ENCODE measurements around the gene CLBA1.
"Not testable (repeated sequence)": the region's sequence is repeated elsewhere in the genome, so short reads cannot be mapped to it uniquely, and the experiment has no call there.

Gene CLBA1

DNA sequence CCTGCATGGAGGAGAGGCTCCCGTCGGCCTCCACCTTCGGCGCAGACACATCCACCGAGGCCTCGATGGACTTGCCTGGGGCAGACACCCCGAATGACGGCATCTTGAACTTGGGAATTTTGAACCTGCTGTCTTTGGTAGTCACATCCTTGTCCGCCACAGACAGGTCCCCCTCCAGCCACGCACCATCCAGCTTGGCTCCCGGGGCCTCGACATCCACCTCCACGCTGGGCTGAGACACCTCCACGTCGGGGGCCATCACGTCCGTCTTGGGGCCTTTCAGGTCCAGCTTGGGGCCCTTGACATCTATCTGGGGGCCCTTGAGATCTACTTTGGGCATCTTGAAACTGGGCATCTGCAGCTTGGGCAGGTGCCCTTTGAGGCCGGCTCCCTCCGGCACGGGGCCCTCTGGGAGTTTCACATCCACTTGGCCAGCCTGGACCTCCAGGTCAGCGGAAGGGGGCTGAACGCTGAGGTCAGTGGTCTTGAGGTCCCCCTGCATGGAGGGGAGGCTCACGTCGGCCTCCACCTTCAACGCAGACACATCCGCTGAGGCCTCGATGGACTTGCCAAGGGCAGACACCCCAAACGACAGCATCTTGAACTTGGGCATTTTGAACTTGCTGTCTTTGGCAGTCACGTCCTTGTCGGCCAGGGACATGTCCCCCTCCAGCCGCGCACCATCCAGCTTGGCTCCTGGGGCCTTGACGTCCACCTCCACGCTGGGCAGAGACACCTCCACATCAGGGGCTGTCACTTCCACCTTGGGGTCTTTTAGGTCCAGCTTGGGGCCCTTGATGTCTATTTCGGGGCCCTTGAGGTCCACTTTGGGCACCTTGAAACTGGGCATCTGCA lies 37.5 kb upstream of the CLBA1 start:
- H3K4me3 ChIP-seq (ENCODE audit: low read depth, low read length) = not testable (repeated sequence)

DNA sequence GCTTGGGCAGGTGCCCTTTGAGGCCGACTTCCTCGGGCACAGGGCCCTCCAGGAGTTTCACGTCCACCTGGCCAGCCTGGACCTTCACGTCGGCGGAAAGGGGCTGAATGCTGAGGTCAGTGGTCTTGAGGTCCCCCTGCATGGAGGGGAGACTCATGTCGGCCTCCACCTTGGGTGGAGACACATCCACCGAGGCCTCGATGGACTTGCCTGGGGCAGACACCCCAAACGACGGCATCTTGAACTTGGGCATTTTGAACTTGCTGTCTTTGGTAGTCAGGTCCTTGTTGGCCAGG lies 36.9 kb upstream of the CLBA1 start:
- H3K4me3 ChIP-seq (ENCODE audit: low read depth, low read length) = no peak overlapping the region

DNA sequence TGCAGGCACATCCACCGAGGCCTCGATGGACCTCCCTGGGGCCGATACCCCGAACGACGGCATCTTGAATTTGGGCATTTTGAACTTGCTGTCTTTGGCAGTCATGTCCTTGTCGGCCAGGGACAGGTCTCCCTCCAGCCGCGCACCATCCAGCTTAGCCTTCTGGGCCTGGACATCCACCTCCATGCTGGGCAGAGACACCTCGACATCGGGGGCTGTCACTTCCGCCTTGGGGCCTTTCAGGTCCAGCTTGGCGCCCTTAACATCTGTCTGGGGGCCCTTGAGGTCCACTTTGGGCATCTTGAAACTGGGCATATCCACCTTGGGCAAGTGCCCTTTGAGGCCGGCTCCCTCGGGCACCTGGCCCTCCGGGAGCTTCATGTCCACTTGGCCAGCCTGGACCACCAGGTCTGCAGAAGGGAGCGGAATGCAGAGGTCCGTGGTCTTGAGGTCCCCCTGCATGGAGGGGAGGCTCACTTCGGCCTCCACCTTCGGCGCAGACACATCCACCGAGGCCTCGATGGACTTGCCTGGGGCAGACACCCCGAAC lies 36.1 kb upstream of the CLBA1 start:
- not testable (repeated sequence) for H3K4me3 ChIP-seq (ENCODE audit: low read depth, low read length)

DNA sequence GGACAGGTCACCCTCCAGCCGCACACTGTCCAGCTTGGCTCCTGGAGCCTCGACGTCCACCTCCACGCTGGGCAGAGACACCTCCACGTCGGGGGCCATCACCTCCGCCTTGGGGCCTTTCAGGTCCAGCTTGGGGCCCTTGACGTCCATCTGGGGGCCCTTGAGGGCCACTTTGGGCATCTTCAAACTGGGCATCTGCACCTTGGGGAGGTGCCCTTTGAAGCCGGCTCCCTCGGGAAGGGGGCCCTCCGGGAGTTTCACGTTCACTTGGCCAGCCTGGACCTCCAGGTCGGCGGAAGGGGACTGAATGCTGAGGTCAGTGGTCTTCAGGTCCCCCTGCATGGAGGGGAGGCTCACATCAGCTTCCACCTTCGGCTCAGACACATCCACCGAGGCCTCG lies 35.6 kb upstream of the CLBA1 start:
- H3K4me3 ChIP-seq (ENCODE audit: low read depth, low read length) = no peak overlapping the region

DNA sequence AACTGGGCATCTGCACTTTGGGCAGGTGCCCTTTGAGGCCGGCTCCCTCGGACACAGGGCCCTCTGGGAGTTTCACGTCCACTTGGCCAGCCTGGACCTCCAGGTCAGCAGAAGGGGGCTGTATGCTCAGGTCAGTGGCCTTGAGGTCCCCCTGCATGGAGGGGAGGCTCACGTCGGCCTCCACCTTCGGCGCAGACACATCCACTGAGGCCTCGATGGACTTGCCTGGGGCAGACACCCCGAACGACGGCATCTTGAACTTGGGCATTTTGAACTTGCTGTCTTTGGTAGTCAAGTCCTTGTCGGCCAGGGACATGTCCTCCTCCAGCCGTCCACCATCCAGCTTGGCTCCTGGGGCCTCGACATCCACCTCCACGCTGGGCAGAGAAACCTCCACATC lies 34.9 kb upstream of the CLBA1 start:
- H3K4me3 ChIP-seq (ENCODE audit: low read depth, low read length) = not testable (repeated sequence)

DNA sequence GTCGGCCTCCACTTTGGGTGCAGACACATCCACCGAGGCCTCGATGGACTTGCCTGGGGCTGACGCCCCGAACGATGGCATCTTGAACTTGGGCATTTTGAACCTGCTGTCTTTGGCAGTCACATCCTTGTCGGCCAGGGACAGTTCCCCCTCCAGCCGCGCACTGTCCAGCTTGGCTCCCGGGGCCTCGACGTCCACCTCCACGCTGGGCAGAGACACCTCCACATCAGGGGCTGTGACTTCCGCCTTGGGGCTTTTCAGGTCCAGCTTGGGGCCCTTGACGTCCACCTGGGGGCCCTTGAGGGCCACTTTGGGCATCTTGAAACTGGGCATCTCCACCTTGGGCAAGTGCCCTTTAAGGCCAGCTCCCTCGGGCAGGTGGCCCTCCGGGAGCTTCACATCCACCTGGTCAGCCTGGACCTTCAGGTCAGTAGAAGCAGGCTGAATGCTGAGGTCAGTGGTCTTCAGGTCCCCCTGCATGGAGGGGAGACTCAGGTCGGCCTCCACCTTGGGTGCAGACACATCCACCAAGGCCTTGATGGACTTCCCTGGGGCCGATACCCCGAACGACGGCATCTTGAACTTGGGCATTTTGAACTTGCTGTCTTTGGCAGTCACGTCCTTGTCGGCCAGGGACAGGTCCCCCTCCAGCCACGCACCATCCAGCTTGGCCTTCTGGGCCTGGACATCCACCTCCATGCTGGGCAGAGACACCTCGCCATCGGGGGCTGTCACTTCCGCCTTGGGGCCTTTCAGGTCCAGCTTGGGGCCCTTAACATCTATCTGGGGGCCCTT lies 33.5 kb upstream of the CLBA1 start:
- not testable (repeated sequence) for H3K4me3 ChIP-seq (ENCODE audit: low read depth, low read length)

DNA sequence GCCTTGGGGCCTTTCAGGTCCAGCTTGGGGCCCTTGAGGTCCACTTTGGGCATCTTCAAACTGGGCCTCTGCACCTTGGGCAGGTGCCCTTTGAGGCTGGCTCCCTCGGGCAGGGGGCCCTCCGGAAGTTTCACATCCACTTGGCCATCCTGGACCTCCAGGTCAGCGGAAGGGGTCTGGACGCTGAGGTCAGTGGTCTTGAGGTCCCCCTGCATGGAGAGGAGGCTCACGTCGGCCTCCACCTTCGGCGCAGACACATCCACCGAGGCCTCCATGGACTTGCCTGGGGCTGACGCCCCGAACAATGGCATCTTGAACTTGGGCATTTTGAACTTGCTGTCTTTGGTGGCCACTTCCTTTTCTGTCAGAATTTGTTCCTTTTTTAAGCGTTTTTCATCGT lies 32.5 kb upstream of the CLBA1 start:
- H3K4me3 ChIP-seq (ENCODE audit: low read depth, low read length) = no peak overlapping the region

DNA sequence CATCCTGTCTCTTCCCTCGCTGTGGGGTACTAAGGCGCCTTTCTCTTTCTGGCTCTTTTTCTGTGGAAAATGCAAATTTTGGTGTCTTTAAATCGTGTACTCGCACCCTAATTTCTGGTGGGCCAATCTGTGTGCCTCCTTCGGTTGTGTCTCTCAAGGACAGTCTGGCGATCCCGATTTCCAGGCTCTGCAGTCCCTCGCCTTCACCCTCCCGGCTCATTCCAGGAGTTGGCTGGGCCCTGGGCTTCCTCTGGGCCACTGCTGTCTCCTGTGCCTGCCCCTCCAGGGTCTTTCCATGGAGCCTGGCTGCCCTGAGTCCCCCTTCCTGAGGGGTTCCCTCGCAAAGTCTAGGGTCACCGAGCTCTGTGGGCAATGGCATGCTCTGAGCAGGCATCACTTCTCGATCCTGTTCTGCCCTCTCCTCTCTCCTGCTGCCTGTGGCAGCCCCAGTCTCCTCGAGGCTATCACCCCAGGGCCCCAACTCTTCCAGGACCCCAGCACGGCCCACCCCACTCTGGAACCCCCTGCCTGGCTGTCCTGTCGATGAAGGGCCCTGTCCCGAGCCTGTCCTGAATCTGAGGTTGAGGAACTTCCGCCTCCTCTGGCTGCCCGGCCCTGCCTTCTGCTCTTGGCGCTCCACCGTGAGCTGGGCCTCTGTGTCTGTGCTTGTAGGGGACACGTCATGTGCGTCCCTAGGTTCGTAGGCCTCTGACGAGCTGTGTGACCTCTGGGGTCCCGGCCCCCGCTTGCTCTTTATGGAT lies 31.5 kb upstream of the CLBA1 start:
- no peak overlapping the region for H3K4me3 ChIP-seq (ENCODE audit: low read depth, low read length)

DNA sequence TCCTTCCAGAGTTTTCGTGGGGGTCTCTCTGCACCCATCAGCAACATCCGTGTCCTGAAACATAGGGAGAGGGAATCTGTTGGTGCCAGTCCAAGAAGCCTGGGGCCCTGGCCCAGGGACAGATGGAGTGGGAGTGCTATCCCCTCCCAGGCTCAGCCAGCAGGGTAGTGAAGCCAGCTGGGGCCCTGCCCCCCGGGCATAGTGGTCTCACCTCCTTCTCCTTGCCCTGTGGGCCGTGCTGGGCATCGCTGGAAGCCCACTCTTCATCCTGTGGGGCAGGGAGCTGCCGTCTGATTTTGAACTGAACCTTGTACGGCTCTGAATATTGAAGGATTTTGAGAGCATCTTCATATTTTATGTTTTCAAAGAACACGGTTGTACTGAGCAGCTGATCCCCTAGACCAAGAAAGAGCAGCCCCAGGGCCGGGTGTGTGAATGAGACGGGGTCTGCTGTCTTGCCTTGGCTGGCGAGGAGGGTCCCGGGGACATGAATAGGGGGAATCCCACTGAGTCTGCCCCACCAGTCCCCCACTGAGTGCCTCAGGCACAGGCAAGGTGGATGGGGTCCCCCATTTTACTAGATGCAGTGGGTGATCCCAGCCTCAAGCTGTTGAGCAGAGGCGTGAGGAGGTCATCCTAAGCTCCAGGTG lies 30.7 kb upstream of the CLBA1 start:
- no peak overlapping the region for H3K4me3 ChIP-seq (ENCODE audit: low read depth, low read length)

DNA sequence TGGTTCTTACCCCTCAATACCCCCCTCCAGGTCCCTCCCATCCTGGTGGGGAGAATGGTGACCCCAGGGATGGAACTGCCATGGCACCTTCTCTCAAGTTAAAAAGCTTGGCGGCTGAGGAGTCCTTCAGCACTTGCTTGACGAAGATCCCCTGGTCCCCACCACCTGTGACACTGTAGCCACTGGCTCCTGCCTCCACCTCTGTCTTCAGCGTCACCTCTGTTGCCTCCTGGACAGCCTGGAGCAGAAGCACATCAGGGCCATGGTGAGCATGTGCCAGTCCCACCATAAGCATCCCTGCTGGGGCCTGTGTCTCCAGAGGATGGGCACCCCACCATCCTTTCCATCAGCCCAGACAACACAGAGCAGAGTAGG lies 30.2 kb upstream of the CLBA1 start:
- no peak overlapping the region for H3K4me3 ChIP-seq (ENCODE audit: low read depth, low read length)

DNA sequence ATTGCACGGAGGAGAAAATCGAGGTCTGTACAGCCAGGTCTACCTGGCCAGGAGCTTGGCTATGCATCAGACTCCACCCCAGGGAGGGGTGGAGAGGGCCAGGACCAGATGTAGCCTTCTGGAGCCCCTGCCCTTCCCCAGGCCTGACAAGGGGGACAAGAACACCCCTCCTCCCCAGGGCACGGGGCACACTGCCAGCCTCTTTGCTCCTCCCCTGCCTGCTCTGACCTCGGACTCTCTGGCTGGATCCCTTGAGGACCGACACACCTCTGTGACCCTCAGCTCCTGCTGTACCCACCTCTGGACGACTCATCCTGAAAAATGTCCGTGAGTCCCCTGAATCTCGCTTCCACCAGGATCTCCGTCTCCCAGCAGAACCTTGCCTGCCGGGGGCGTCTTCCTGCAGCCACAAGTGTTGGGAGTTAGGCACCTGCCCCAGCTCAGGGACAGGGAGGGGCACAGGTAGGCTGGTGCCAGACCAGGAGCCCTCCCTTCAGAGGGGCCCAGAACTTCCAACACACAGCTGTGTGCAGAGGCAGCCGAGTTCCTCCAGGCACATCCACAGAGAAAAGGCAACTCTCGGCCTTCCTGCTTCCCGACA lies 29.2 kb upstream of the CLBA1 start:
- H3K4me3 ChIP-seq (ENCODE audit: low read depth, low read length) = no peak overlapping the region

DNA sequence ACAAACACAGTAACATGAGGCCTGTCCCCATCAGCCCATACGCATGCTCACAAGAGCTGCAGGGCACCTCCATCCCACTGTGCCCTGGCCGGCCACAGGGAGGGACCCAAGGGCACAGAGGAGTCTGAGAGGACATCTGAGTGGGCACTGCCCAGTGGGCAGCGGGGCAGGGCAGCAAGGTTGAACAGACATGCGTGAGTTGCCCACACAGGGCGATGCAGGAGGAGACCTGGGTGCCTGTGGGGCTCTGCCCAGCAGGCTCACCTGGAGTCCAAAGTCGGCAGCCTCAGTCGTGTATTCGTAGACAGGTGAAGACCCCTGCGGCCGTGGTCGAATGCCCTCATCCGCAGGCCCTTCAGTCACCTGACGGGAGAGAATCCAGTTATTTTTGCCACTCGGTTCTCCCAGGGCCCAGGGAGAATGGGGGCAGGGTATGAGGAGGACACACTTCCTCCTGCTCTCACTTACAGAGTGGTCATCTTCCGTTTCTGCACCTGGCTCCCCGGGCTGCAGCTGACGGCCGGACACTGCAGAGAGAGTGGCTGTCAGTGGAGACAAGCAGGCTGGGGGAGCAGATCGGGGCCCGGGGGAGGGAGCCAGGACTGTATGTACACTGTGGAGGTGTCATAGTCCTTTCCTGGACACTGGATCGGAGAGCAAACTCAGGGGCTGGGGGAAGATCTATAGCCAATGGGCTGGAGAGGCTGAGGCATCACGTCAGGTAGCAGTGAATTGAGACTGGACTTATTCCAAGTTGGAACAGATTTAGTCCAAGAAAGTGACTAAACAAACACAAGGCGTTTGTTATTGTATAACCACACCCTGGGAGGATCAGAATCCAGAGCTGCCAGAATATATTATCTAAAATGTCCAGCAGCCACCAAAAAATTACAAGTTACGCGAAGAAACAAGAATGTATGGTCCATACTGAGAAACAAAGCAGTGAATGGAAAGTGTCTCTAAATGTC lies 28.2 kb upstream of the CLBA1 start:
- no peak overlapping the region for H3K4me3 ChIP-seq (ENCODE audit: low read depth, low read length)

DNA sequence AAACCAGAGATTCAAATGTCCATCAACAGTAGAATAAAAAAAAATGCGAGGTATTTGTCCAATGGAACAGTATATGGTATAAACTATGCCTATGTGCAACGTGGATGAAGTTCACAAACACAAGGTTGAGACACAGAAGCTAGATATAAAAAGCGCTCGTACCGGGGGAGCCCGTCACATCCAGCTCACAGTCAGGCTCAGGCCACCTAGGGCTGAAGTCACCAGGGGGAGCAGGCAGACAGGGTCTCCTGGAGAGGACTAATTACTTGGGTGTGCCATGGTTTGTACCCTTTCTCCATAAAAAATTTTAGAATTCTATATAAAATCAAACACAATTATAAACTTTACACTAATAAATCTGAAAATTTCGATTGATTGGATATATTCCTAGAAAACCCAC lies 21.0 kb upstream of the CLBA1 start:
- H3K4me3 ChIP-seq (ENCODE audit: low read depth, low read length) = no peak overlapping the region

DNA sequence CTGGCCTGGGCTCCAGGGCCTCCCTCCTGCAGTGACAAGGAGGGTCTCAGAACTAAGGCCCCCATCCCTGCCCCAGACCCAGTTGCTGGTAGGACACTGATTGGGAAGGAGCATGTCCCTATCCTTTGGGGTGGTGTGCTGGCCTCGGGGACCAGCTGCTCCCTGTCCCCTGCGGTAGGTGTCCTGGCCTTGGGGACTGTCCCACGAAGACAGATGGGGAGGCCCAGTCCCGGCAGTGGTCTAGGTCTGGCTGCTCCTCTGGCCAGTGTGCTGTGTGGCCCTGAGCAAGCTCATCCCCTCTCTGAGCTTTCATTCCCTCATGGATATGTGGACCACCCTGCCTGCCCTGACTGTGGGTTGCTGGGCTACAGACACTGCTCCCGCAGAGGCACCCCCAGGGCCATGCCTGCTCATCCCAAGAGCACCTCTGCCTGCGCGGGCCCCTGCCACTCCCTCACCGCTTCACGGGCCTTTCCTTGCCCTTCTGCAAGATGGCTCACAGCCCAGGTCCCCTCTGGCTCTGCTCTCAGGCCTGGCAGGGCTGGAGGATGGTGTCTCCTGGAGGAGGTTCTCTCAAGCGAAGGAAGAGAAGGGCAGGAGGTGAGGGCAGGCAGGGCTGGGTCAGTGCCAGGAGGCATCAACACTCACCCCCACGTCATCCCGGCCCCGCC lies 19.9 kb upstream of the CLBA1 start:
- no peak overlapping the region for H3K4me3 ChIP-seq (ENCODE audit: low read depth, low read length)

DNA sequence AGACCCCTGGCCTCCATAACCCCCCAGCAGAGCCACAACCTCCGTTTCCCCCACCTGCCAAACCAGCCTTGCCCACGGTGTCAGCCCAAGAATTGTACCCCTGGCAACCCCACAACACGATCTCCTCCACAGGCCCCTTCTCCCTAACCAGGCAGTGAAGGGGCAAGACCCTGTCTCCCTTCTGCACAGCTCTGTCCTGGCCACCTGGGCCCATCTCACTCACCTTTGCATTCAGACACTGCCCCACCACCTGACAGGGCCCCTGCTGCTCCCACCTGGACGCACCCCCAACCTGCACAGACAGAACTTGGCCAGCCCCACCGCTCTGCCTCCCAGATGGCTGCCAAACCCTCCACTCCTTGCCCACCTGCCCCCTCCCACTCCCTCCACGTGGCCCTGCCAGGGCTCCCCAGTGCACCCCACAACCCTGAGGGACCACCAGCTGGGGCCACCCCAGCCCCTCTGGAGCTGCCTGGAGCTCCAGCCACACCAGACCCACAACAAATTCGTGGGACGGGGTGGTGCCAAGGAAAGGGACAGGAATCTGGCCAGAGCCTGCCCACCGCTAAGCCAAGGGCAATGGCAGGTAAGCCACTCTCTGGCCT lies 19.2 kb upstream of the CLBA1 start:
- no peak overlapping the region for H3K4me3 ChIP-seq (ENCODE audit: low read depth, low read length)

DNA sequence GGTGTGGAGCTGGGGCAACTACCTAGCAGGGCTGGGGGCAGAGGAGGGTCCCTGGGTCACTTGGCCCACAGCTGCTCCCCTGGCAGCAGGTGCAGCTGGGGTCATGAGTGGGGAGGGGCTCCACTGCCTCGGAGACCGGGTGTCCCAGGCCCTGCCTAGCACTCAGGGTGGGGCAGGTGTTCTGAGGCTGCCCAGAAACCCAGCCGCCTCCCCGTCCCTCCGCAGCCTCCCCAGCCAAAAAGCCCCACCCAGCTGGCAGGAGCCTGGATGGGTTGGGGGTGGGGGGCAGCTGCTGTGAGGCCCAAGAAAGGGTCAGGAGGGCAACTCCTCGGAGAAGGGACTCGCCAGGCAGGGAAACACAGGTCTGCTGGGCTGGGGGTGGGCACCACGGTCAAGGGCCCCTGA lies 18.6 kb upstream of the CLBA1 start:
- H3K4me3 ChIP-seq (ENCODE audit: low read depth, low read length) = no peak overlapping the region

DNA sequence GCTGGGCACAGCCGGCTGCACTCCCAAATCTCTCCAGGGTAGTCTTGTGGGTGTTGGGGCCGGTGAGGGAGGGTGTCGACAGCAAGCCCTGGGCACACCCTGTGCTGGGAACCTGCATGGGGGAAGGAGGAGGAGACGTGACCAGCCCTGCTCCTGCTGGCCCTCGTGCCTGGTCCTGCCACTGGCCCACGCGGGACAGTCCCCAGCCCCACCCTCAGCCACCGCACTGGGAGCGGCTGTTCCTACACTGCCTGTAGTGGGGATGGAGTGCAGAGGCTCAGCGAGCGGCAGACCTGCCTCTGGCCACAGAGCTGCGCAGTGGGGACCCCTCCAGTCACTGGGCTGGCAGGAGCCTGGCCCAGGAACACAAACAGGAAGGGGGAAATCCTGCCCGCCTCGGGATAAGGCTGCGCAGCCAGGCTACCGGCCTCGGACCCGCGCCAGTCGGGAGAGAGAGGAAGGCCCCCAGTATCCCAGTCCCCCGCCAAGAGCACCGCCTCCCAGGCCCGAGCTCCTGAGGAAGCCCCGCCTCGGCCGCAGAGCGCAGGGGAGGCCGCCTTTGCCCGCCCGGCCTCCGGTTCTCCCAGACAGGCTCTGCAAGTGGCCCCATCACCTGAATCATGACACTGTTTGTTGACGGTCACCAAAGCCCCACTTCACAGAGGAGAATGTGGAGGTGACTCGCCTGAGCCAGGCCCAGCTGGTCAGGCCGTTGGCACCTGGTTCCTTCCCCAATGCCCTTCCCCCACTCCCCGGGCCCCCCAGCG lies 18.0 kb upstream of the CLBA1 start:
- H3K4me3 ChIP-seq (ENCODE audit: low read depth, low read length) = peak overlapping the region; percentile 10

DNA sequence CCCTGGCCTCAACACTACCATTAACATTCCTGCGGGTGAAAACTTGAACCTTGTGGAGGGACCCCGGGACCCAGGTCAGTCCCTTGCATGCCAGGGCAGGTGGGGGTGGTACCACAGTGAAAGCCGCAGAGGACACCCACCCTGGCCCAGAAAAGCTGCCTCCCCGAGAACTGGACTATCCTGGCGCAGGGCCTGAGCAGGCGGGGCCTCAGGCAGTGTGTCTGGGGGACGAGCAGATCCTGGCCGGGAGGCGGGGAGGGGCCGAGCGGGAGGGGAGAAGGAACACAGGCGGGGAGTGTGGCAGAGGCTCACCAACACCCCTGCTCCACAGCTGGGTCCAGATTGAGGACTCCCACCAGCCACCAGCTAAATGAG lies 17.4 kb upstream of the CLBA1 start:
- H3K4me3 ChIP-seq (ENCODE audit: low read depth, low read length) = no peak overlapping the region

Data from iPS-11a (cell line).